ENCODE data around the gene HOXA13. TPM values are rescaled to one million over a fixed set of nuclear protein-coding genes. Genes with fewer than 3 reads are reported as not detected.

HOXA13 gene
- polyA plus RNA-seq = under 1 TPM in 1 of 4 donors, not detected in 3; 0.01 TPM
- long read RNA-seq, donor 1 = 0 reads
- long read RNA-seq, donor 2 = 0 reads
- long read RNA-seq, donor 3 = 0 reads
- long read RNA-seq, donor 4, full-length matches to known transcripts = 1 of 1 reads
- long read RNA-seq, donor 4, partial matches to known transcripts = 0 of 1 reads
- long read RNA-seq, donor 4, other reads (novel, unspliced or antisense) = 0 of 1 reads
- long read RNA-seq, donor 5 = 0 reads
- long read RNA-seq, donor 6 = 0 reads
- long read RNA-seq, donor 7 = 0 reads
- long read RNA-seq, donor 8 = 0 reads
- long read RNA-seq, donor 9 = 0 reads
- long read RNA-seq, donor 10, full-length matches to known transcripts = 7 of 7 reads
- long read RNA-seq, donor 10, partial matches to known transcripts = 0 of 7 reads
- long read RNA-seq, donor 10, other reads (novel, unspliced or antisense) = 0 of 7 reads

DNA sequence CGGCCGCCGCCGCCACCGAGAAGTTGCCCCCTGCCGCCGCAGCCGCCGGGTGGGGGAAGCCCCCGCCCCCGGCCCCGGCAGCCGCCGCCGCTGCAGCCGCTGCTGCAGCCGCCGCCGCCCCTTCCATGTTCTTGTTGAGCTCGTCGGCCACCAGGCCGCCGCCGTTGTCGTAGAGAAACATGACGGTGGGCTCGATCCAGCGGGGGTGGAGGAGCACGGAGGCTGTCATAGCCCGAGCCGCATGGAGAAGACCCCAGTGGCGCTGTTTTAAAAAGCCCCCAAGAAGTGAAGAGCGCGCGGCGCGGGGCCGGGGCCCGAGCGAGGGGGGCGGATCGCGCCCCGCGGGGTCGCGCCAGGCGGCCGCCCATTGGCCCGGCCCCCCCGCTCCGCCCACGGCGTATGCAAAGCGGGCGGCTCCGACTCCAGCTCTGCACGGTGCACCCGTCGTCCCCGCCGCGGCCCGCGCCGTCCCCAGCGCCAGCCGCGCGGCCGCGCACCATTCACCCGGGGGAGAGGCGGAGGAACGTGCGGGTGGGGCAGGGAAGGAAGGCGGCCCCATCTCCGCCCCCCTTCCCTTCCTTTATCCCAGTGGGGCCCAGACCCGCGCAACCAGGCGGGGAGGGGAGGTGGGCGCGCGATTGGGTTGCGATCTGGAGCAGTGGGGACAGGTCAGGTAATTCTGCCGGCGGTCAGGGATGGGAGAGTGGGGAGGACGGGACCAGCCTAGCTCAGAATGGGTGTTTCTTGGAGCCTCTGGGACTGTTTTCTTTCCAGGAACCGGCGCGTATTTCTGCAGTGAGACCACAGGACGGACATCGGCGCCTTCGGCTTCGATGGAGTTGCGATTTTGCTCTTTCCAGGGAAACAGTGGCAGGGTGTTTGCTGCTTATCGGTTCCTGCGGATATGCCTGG, at the start of gene HOXA13:
HOXA13 (minus strand) TSS at position 243 of the 912 bp plus-strand sequence; CDS start at position 229, 14 bp downstream.
- DNase-seq (peak in 1 of 2 donors; percentile 71), FAIRE-seq (no peak)
- H3K36me3 ChIP-seq (ENCODE audit: control insufficient read depth in 3 of 3, insufficient read depth in 2 of 3, low read depth in 1 of 3, low read length in 3 of 3) = no peaks in the 10 kb centered on the region
- peaks cover 21 to 85% (median 61%) of the 10 kb centered on the region in 3 donors for H3K27me3 ChIP-seq (ENCODE audit: control insufficient read depth in 3 of 3, insufficient read depth in 3 of 3, low read length in 3 of 3)
- H3K9me3 ChIP-seq (ENCODE audit: control insufficient read depth in 2 of 2, insufficient read depth in 1 of 2, low read depth in 1 of 2, low read length in 1 of 2) = no peaks in the 10 kb centered on the region
- peak within 1 kb of the TSS in 1 of 3 donors; percentile 25 for H3K27ac ChIP-seq (ENCODE audit: low read depth in 1 of 3, low read length in 2 of 3)
- WGBS, 3 donors = 1 to 3% (median 1%) methylated on average over 67 to 99 of the region's 99 CpGs
- H3K4me3 ChIP-seq (ENCODE audit: low read depth in 1 of 3, low read length in 3 of 3) = peak within 1 kb of the TSS; percentile 31 to 69 (median 44)
- H3K4me1 ChIP-seq (ENCODE audit: control insufficient read depth in 3 of 3, insufficient read depth in 2 of 3, low read depth in 1 of 3, low read length in 2 of 3) = peaks cover 0 to 10% (median 5%) of the 10 kb centered on the region in 3 donors

DNA sequence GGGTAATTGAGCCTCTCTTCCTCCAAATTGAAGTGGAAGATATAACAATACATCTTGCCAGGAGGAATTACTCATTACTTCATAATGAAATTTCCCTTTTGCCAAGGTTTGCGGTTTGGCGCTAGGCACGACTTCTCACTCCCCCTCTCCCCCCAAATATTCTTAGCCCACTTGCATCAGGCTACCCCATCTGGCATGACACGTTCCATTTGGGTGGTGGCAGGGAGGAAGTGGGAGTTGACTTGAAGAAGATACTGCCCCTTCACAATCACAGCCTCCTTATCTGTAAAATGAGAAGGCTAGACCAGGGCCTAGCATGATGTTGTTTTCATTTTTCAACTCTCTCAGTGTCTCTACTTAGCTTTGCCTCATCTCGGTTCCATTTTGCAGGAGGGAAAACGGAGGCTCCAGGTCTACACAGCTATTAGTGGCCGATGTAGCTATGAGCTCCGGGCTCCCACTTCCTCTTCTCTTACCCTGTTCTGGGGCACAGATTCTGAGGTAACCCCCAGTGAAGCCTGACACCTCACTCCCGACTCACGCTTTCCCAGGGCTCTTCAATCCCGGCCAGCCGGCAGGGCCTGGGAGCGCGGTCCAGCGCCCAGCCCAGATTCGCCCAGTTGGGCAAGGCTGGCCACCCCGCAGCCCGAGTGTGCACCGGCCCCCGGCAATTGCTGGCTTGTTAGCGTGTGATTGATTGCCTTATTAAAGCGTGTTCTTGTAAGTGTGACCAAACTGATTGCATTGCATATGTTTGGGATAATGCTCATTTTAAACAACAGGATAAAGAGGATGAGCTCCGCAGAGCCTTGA, 49.2 kb upstream of the HOXA13 start:
- peaks cover 15 to 97% (median 79%) of the 10 kb centered on the region in 3 donors for H3K27me3 ChIP-seq (ENCODE audit: control insufficient read depth in 3 of 3, insufficient read depth in 3 of 3, low read length in 3 of 3)
- H3K27ac ChIP-seq (ENCODE audit: low read depth in 1 of 3, low read length in 2 of 3) = no peak overlapping the region
- H3K9me3 ChIP-seq (ENCODE audit: control insufficient read depth in 2 of 2, insufficient read depth in 1 of 2, low read depth in 1 of 2, low read length in 1 of 2) = peaks cover 0 to 9% of the 10 kb centered on the region in 2 donors
- peaks cover 0 to 18% (median 0%) of the 10 kb centered on the region in 3 donors for H3K4me1 ChIP-seq (ENCODE audit: control insufficient read depth in 3 of 3, insufficient read depth in 2 of 3, low read depth in 1 of 3, low read length in 2 of 3)
- no peak overlapping the region for H3K4me3 ChIP-seq (ENCODE audit: low read depth in 1 of 3, low read length in 3 of 3)
- DNase-seq = no peak
- WGBS, 3 donors = 11 to 22% (median 20%) methylated on average over 23 of the region's 23 CpGs
- FAIRE-seq = no peak
- H3K36me3 ChIP-seq (ENCODE audit: control insufficient read depth in 3 of 3, insufficient read depth in 2 of 3, low read depth in 1 of 3, low read length in 3 of 3) = no peaks in the 10 kb centered on the region

DNA sequence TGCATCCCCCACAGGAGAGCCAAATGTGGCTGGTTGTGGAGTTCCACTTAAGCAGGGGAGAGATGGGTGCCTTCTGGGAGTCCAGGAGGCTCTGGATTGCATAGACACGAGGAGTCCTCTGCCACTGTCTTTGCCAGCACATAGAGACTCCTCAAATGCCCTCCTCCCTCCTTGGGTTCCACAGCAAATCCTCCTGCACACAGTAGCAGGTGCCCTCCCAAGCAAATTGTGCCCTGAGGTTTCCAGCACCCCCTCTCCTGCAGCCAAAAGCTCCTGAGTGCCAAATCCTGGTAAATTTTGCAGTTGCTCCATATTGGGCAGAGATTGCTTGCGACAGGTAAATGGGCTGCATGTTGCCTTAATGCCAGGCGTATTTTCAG, 48.5 kb upstream of the HOXA13 start:
- DNase-seq (no peak), FAIRE-seq (no peak)
- 55 to 64% (median 59%) methylated on average over 3 of the region's 3 CpGs for WGBS, 3 donors
- Histone ChIP-seq H3K27ac (ENCODE audit: low read depth in 1 of 3, low read length in 2 of 3) (no peak overlapping the region), H3K36me3 (ENCODE audit: control insufficient read depth in 3 of 3, insufficient read depth in 2 of 3, low read depth in 1 of 3, low read length in 3 of 3) (no peaks in the 10 kb centered on the region), H3K4me1 (ENCODE audit: control insufficient read depth in 3 of 3, insufficient read depth in 2 of 3, low read depth in 1 of 3, low read length in 2 of 3) (peaks cover 0 to 18% (median 0%) of the 10 kb centered on the region in 3 donors), H3K9me3 (ENCODE audit: control insufficient read depth in 2 of 2, insufficient read depth in 1 of 2, low read depth in 1 of 2, low read length in 1 of 2) (peaks cover 0 to 9% of the 10 kb centered on the region in 2 donors), H3K4me3 (ENCODE audit: low read depth in 1 of 3, low read length in 3 of 3) (no peak overlapping the region), H3K27me3 (ENCODE audit: control insufficient read depth in 3 of 3, insufficient read depth in 3 of 3, low read length in 3 of 3) (peaks cover 18 to 98% (median 83%) of the 10 kb centered on the region in 3 donors)

DNA sequence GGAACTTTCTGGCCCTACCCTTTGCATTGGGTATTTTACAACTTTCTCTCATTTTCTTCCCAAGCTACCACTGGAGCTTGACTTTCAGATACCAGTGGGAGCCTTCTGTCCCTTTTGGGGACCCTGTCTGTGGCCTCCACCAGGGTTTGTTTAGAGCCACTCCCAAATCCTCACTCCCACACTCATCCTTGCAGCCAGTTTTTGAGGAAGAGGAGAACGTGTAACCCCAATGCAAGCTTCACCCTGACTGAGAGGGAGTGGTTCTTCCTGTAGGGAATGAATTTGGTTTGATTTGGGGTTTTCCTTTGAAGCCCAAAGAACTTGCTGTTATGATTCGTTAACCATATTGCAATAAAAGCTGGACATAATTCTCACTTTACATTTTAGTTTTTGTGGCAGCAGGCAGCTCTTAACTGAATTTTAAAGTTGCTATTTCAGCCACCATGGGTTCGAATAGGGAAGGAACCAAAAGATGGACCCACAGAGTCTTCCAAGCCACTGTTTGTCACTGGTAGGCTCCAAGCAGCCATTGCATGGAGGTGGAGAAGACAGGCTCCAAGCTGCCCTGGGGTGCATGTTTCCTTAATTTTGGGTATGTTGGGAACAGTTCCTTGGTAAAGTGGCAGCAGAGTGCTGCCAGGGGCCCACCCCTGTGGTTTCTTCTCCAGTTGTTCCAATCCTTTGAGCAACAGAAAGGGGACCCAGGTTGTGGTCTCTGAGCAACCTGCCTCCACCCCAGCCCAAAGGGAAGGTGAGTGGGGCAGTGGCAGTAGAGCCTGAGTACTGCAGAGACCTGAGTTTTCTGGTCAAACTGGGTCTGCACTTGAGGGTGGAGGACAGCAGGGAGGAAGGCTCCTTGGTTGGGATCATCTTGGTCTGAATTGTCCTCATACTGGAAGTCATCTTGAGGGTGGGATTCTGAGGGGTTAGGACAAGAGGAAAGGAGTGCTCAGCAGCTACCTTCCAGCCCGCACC, 47.8 kb upstream of the HOXA13 start:
- DNase-seq (no peak), FAIRE-seq (no peak)
- H3K9me3 ChIP-seq (ENCODE audit: control insufficient read depth in 2 of 2, insufficient read depth in 1 of 2, low read depth in 1 of 2, low read length in 1 of 2) = peaks cover 0 to 9% of the 10 kb centered on the region in 2 donors
- 34 to 56% (median 42%) methylated on average over 4 of the region's 4 CpGs for WGBS, 3 donors
- no peaks in the 10 kb centered on the region for H3K36me3 ChIP-seq (ENCODE audit: control insufficient read depth in 3 of 3, insufficient read depth in 2 of 3, low read depth in 1 of 3, low read length in 3 of 3)
- peaks cover 14 to 98% (median 83%) of the 10 kb centered on the region in 3 donors for H3K27me3 ChIP-seq (ENCODE audit: control insufficient read depth in 3 of 3, insufficient read depth in 3 of 3, low read length in 3 of 3)
- H3K27ac ChIP-seq (ENCODE audit: low read depth in 1 of 3, low read length in 2 of 3) = no peak overlapping the region
- H3K4me1 ChIP-seq (ENCODE audit: control insufficient read depth in 3 of 3, insufficient read depth in 2 of 3, low read depth in 1 of 3, low read length in 2 of 3) = peaks cover 0 to 18% (median 0%) of the 10 kb centered on the region in 3 donors
- no peak overlapping the region for H3K4me3 ChIP-seq (ENCODE audit: low read depth in 1 of 3, low read length in 3 of 3)

DNA sequence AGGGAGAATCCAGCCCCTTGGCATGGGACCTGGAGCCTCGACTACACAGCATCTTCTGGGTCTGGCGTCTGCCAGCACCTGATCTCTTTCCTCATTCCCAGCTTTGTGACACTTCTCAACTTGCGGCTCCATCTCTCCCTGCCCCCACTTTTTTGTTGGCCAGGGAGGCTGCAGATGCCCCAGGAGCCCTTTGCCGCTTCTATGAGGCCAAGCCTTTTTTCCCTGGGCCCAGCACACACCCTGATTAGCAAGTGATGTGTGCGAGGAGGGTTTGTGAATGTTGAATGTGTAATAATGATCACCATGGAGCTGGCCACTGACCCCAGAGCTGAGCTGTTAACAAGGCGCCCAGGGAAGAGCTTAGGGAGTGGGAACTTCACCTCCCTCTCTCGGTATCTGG, 47.1 kb upstream of the HOXA13 start:
- WGBS, 3 donors = 28 to 47% (median 34%) methylated on average over 7 of the region's 7 CpGs
- Histone ChIP-seq H3K27me3 (ENCODE audit: control insufficient read depth in 3 of 3, insufficient read depth in 3 of 3, low read length in 3 of 3) (peaks cover 13 to 98% (median 84%) of the 10 kb centered on the region in 3 donors), H3K27ac (ENCODE audit: low read depth in 1 of 3, low read length in 2 of 3) (no peak overlapping the region), H3K4me1 (ENCODE audit: control insufficient read depth in 3 of 3, insufficient read depth in 2 of 3, low read depth in 1 of 3, low read length in 2 of 3) (peaks cover 0 to 14% (median 0%) of the 10 kb centered on the region in 3 donors), H3K36me3 (ENCODE audit: control insufficient read depth in 3 of 3, insufficient read depth in 2 of 3, low read depth in 1 of 3, low read length in 3 of 3) (no peaks in the 10 kb centered on the region), H3K4me3 (ENCODE audit: low read depth in 1 of 3, low read length in 3 of 3) (no peak overlapping the region), H3K9me3 (ENCODE audit: control insufficient read depth in 2 of 2, insufficient read depth in 1 of 2, low read depth in 1 of 2, low read length in 1 of 2) (peaks cover 0 to 8% of the 10 kb centered on the region in 2 donors)
- no peak for FAIRE-seq
- no peak for DNase-seq

DNA sequence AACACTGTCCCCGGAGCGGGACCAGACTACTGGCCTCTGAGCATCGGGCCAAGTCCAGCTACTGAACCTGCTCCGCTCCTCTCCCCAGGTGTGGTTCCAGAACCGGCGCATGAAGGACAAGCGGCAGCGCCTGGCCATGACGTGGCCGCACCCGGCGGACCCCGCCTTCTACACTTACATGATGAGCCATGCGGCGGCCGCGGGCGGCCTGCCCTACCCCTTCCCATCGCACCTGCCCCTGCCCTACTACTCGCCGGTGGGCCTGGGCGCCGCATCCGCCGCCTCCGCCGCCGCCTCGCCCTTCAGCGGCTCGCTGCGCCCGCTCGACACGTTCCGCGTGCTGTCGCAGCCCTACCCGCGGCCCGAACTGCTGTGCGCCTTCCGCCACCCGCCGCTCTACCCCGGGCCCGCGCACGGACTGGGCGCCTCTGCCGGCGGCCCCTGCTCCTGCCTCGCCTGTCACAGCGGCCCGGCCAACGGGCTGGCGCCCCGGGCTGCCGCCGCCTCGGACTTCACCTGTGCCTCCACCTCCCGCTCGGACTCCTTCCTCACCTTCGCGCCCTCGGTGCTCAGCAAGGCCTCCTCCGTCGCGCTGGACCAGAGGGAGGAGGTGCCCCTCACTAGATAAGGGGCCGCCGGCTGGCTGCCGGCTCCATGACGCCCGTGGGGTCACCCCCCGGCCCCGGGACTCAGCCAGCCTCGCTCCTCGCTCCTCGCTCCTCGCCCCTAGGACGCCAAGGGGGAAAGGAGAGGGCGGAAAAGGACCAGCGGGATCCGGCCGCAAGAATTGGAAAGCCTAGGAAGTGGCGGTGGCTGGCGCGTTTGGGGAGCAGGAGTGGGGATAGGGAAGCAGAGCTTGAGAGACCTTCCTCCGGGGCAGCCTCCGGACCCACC, 46.2 kb upstream of the HOXA13 start:
- FAIRE-seq = no peak
- 3 to 5% (median 4%) methylated on average over 67 to 90 of the region's 90 CpGs for WGBS, 3 donors
- peak in 1 of 2 donors; percentile 61 for DNase-seq
- H3K4me3 ChIP-seq (ENCODE audit: low read depth in 1 of 3, low read length in 3 of 3) = no peak overlapping the region
- peaks cover 0 to 5% of the 10 kb centered on the region in 2 donors for H3K9me3 ChIP-seq (ENCODE audit: control insufficient read depth in 2 of 2, insufficient read depth in 1 of 2, low read depth in 1 of 2, low read length in 1 of 2)
- no peaks in the 10 kb centered on the region for H3K36me3 ChIP-seq (ENCODE audit: control insufficient read depth in 3 of 3, insufficient read depth in 2 of 3, low read depth in 1 of 3, low read length in 3 of 3)
- peaks cover 0 to 13% (median 0%) of the 10 kb centered on the region in 3 donors for H3K4me1 ChIP-seq (ENCODE audit: control insufficient read depth in 3 of 3, insufficient read depth in 2 of 3, low read depth in 1 of 3, low read length in 2 of 3)
- H3K27ac ChIP-seq (ENCODE audit: low read depth in 1 of 3, low read length in 2 of 3) = no peak overlapping the region
- H3K27me3 ChIP-seq (ENCODE audit: control insufficient read depth in 3 of 3, insufficient read depth in 3 of 3, low read length in 3 of 3) = peaks cover 8 to 98% (median 89%) of the 10 kb centered on the region in 3 donors
